UCSD-AML1 (cell line): Measurements from ENCODE around the gene POLR2J3.
"Not testable (repeated sequence)": the region's sequence is repeated elsewhere in the genome, so short reads cannot be mapped to it uniquely, and the experiment has no call there.

Source experiments
- DNase-seq: peaks from one replicate; lab custom pipeline; 2025; ENCODE audit not compliant: unreplicated experiment; lab: John Stamatoyannopoulos, UW

POLR2J3 gene

DNA sequence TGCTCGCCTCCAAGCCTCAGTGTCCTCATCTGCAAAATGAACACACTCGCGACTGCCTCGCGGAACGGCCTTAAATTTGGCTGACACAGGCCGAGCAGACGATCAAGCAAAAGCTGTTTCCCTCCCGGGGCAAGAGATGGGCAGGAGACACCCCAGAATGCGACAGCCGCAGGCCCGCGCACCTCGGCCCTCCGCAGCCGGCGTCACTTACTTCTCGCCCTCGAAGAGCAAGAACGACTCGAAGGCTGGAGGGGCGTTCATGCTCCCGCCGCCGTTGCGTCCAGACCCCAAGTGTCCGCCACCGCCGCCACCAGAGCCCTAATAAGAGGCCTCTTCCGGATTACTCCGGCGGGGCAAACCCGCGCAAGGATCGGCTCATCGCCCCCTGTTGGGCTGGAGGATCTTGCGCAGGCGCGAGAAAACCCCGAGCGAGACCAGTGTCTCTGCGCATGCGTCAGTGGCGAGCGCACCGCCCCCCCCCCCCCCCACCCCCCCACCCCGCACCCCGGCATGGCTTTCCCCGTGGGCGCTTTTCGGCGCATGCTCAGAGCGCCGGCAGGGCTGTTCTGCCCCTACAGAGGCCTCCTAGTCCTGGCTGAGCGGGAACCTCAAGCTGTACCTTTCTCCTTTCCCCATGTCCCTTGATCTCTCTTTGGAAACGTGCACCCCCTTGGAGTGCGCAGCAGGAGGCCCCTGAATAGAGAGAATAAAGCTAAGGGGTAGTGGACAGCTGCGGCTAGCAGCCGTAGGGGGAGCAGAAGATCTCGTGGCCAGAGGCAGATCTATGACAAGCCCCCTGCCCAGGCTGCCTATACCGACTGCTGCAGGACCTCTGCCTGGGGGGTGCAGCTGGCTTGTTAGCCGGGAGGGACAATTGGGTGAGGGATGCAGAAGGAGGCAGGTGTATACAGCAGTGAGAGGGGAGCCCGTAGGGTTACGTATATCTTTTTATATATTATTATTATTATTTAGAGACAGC lies at the start of gene POLR2J3:
Gene POLR2J3 (minus strand): TSS at position 323 of the 979 bp plus-strand sequence. CDS start 62 bp downstream, at position 261.
- DNase-seq: not testable (repeated sequence)

DNA sequence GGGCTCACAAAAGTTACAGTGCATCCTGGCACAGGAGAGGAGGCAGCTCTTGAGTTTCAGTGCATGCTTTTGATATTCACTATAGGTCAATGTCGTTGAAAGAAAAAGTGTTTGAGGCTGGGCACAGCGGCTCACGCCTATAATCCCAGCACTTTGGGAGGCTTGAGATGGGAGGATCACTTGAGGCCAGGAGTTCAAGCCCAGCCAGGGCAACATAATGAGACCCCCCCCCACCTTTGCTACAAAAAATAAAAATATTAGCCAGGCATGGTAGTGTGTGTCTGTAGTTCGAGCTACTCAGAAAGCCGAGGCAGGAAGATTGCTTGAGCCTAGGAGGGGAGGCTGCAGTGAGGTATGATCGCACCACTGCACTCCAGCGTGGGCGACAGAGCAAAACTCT lies 45.7 kb upstream of the POLR2J3 start:
- not testable (repeated sequence) for DNase-seq

- DNase-seq: not testable (repeated sequence)
Measured at GRCh38 chr7:102616507-102617125, 44.2 kb upstream of the POLR2J3 start, which contains the start of gene RASA4. TSS of gene RASA4 (minus strand) at chr7:102616756. CDS start at chr7:102616689, 67 bp downstream.

GRCh38 chr7:102615930-102616329 lies 43.5 kb upstream of the POLR2J3 start:
- not testable (repeated sequence) for DNase-seq

- not testable (repeated sequence) for DNase-seq
Measured at GRCh38 chr7:102614873-102615272, 42.5 kb upstream of the POLR2J3 start.

DNA sequence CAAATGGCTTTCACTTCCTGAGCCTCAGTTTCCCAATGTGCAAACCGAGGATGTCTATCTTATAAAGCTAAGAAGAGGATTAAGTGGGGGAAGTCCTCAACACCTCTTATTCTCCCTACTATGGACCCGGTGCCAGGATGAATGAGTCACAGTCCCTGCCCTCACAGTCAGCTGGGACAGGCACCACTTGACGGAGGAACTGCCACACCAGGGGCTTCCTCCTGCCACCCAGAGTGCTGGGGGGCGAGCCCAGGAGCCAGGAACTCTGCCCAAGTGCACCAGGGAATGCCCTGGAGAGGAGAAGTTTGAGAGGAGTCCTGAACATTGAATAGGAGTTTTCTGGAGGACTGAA lies 41.9 kb upstream of the POLR2J3 start:
- DNase-seq: not testable (repeated sequence)

DNA sequence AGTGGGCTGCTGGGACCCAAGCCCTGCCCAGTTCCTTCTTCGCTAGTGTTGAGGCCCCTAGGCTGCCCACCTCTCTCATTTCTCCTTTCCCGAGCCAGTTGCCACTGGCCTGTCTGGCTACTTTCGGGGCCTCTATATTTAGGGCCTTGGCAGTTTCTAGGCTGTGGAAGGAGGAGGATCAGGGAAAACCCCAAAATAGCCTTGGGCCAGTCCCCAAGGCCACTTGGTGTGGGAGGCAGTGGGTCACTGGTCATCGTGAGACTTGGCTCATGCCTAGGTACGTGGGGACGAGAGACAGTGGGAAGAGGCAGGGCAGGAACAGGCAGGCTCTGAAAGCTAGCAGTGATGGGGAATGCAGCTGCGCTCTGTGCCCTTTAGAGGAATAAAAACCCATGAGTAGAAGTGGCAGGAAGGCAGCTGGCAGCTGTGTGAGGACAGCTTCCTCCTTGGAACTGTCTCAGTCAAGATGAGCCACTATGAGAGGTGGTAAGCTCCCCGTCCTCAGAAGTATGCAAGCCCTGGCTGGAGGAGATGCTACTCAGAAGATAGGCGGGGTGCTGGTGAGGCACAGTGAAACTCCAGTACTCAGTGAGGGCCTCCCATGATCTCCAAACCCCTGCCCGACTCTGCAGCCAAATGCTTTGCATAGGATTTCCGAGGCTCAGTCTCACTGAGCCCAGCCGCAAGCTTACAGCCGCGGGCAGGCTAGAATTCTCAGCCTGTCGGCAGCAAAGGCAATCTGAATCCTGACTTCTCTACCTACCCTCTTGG lies 41.4 kb upstream of the POLR2J3 start:
- not testable (repeated sequence) for DNase-seq

- not testable (repeated sequence) for DNase-seq
Measured at GRCh38 chr7:102611675-102612325, 39.4 kb upstream of the POLR2J3 start.

DNA sequence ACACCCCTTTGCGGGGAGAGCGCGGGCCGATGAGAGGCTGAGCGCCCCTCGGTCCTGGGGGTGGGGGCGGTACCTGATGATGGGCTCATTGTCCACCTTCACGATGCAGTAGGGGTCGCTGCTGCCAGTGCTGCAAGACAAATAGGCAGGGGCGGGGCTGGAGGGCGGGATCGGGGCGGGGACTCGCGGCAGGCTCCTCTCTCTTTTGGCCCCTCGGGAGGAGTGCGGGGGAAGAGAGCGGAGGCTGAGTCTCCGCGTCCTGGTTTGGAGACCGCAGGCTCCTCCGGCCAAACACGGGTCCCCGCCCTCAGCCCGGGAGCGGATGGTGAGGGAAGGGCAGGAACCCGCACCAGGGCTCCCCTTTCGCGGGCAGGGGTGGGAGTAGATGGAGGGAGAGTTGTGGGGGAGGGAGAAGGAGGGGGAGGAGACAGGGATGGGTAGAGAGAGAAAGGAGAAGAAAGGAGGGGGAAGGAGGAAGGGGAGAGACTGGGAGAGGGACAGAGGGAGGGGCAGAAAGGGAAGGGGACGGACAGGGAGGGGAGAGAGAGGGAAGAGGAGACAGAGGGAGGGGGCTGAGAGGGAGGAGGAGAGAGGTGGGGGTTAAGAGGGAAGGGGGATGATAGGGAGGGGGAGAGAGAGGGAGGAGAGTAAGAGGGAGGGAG lies 38.8 kb upstream of the POLR2J3 start:
- DNase-seq: not testable (repeated sequence)

- DNase-seq: not testable (repeated sequence)
Measured at GRCh38 chr7:102610441-102610840, 38.1 kb upstream of the POLR2J3 start.

GRCh38 chr7:102609734-102610133 lies 37.4 kb upstream of the POLR2J3 start:
- DNase-seq: not testable (repeated sequence)

GRCh38 chr7:102606848-102607247 lies 34.5 kb upstream of the POLR2J3 start:
- DNase-seq: not testable (repeated sequence)

- DNase-seq: not testable (repeated sequence)
Measured at GRCh38 chr7:102604431-102605145, 32.2 kb upstream of the POLR2J3 start.

GRCh38 chr7:102602317-102602716 lies 29.9 kb upstream of the POLR2J3 start:
- DNase-seq: not testable (repeated sequence)

DNA sequence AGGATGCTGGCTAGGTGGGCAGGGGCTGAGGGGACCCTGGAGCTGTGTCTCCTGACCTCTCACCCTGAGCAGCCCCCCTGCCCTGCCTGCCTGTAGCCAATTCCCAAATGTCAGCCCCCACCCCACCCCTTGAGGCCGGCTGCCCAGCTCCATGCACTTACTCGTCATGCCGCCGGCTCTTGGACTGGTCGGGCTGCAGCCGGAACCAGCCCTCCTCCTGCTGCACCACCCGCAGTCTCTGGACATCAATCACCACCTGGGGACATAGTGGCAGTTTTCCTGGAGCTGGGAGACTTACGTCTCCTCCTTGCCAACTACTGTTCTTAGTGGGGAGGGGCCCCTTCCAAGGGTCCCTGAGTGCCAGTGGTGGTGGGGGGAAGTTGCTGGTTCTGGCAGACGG lies 27.3 kb upstream of the POLR2J3 start:
- DNase-seq: not testable (repeated sequence)

DNA sequence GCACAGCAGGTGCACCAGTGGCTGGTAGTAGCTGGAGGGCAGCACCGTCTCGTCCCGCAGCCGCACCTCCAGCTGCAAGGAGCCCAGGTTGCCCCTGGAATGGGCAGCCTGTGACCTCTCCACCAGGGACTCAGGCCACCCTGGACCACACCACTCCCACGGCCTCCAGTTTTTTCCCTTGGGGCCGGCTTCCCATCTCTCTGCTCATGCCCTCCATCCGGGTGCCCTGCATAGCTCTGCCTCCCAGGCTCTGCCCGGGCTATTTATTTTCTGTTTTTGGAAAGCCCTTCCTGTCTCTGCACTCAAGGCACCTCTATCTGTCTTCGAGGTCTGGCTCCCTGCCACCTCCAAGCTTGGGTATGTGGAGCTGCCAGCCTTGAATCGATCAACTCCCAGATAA lies 23.7 kb upstream of the POLR2J3 start:
- DNase-seq: not testable (repeated sequence)

- DNase-seq: not testable (repeated sequence)
Measured at GRCh38 chr7:102593637-102594334, 21.4 kb upstream of the POLR2J3 start.

DNA sequence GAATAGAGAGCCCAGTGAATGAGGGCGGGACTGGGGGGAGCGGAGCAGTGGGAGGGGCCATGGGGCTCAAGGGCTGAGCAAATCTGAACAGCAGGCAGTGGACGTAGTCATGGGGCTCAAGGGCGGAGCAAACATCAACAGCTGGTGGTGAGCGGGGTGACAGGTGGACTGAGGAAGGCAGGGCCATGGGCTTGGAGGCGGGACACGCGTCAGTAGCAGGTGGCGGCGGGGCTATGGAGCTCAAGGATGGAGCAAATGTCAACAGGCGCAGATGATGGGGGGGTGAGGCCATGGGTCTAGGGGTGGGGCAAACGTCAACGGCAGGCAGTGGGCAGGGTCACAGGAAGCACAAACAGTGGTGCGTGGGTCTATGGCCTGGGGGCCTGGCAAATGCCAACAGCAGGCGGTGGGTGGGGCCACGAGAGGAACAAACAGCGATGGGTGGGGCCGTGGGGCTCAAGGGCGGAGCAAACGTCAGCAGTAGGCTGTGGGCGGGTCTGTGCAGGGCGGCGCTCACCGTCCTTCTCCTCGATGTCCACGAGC lies 20.2 kb upstream of the POLR2J3 start:
- DNase-seq: not testable (repeated sequence)
